ENCODE measurements around the gene NAP1L4. TPM values are rescaled to one million over a fixed set of nuclear protein-coding genes. Genes with fewer than 3 reads are reported as not detected.
A peak's percentile ranks its signal among the peaks of the same experiment; 100 is the strongest.

Gene NAP1L4
- total RNA-seq, 1 experiment from 2014 or later = 212 TPM

DNA sequence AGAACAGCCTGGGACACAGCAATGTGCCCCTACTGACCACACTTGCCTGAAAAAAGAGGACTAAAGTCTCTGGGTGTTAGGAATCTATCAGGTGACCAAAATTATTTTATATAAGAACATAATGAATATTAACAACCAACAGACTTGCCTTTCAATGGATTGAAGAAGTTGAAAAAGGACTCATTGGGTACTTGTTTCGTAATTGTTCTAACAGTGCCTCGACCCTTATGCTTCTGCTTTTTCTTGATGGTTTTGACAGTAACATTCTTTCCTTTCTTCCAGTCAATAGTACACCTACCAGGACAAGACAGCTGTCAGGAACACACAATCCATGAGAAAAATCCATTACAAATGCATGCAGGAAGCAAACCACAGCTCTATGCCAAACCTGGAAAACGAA is 33.9 kb downstream of the NAP1L4 start:
- H3K27me3 Mint-ChIP-seq (ENCODE audit: low read depth) = no peaks in the 10 kb centered on the region; the same call in 1 of the 2 replicates
- no peak overlapping the region for H4K5ac ChIP-seq (ENCODE audit: insufficient read length, low read depth, low read length)
- no peak overlapping the region for H3K14ac ChIP-seq (ENCODE audit: insufficient read depth, low read length)
- no peaks in the 10 kb centered on the region for H3K79me1 ChIP-seq (ENCODE audit: insufficient read depth, low read depth, low read length, poor library complexity, severe bottlenecking)
- no peak overlapping the region for H3T11ph ChIP-seq (ENCODE audit: low read length)
- no peak overlapping the region for H2BK12ac ChIP-seq (ENCODE audit: insufficient read length, low read depth, low read length)
- no peaks in the 10 kb centered on the region for H3K23me2 ChIP-seq (ENCODE audit: insufficient read length, low read depth, low read length, poor library complexity, severe bottlenecking)
- no peaks in the 10 kb centered on the region for H3K9me3 Mint-ChIP-seq
- H2AFZ ChIP-seq (ENCODE audit: low read length) = no peak overlapping the region
- H4K20me1 ChIP-seq (ENCODE audit: control insufficient read depth, insufficient read depth, insufficient read length) = no peaks in the 10 kb centered on the region
- no peaks in the 10 kb centered on the region for H3K9me3 ChIP-seq (ENCODE audit: control insufficient read depth, low read depth, low read length)
- no peak overlapping the region for H2BK15ac ChIP-seq (ENCODE audit: low read depth, low read length)
- TF ChIP-seq, protein P1, sequence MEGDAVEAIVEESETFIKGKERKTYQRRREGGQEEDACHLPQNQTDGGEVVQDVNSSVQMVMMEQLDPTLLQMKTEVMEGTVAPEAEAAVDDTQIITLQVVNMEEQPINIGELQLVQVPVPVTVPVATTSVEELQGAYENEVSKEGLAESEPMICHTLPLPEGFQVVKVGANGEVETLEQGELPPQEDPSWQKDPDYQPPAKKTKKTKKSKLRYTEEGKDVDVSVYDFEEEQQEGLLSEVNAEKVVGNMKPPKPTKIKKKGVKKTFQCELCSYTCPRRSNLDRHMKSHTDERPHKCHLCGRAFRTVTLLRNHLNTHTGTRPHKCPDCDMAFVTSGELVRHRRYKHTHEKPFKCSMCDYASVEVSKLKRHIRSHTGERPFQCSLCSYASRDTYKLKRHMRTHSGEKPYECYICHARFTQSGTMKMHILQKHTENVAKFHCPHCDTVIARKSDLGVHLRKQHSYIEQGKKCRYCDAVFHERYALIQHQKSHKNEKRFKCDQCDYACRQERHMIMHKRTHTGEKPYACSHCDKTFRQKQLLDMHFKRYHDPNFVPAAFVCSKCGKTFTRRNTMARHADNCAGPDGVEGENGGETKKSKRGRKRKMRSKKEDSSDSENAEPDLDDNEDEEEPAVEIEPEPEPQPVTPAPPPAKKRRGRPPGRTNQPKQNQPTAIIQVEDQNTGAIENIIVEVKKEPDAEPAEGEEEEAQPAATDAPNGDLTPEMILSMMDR (conservative IDR thresholded peaks at IDR 0.05) = no peak
- H3K56ac ChIP-seq (ENCODE audit: insufficient read length, low read depth, low read length) = no peak overlapping the region
- H3K27ac Mint-ChIP-seq = peak overlapping the region in 1 of 3 experiments; percentile 29; a peak in 1 of 7 replicates
- H3K4me1 ChIP-seq (ENCODE audit: insufficient read depth, low read length) = peaks cover 4% of the 10 kb centered on the region; the same call in 1 of the 2 replicates
- no peak overlapping the region for H3K18ac ChIP-seq (ENCODE audit: insufficient read length, low read depth, low read length)
- no peak overlapping the region for H3K4me2 ChIP-seq (ENCODE audit: insufficient read depth, insufficient read length, low read length)
- H4K8ac ChIP-seq (replicated peaks; ENCODE audit: insufficient read length, low read depth, low read length) = no peak overlapping the region
- no peak overlapping the region for H3K9ac ChIP-seq (ENCODE audit: extremely low read depth, insufficient read length, low read length)
- DNase-seq = no peak
- H2BK5ac ChIP-seq (ENCODE audit: insufficient read length, low read length) = no peak overlapping the region
- H3K4me3 Mint-ChIP-seq = no peak overlapping the region
- H3K79me2 ChIP-seq (ENCODE audit: insufficient read depth, low read length) = no peaks in the 10 kb centered on the region; the same call in 1 of the 2 replicates
- H4K91ac ChIP-seq (ENCODE audit: insufficient read length, low read depth, low read length) = no peak overlapping the region
- H3K4ac ChIP-seq (ENCODE audit: low read depth, low read length) = no peak overlapping the region
- WGBS (ENCODE audit: extremely low coverage, insufficient read length, low lambda C conversion rate) = no CpG with 5 or more reads among the region's 3 CpGs
- peaks cover 30 to 31% of the 10 kb centered on the region in 2 experiments for H3K4me1 Mint-ChIP-seq
- H2BK20ac ChIP-seq (ENCODE audit: low read depth, low read length, poor library complexity, severe bottlenecking) = no peak overlapping the region
- no peak overlapping the region for H2BK120ac ChIP-seq (ENCODE audit: low read depth, low read length, poor library complexity, severe bottlenecking)
- H3K36me3 Mint-ChIP-seq (ENCODE audit: insufficient read depth in 1 of 3, low read depth in 3 of 3) = peaks cover 60 to 94% (median 83%) of the 10 kb centered on the region in 3 experiments
- H2AK5ac ChIP-seq (ENCODE audit: insufficient read length, low read length) = no peak overlapping the region
- H3K27ac ChIP-seq (ENCODE audit: insufficient read length, low read depth, low read length) = no peak overlapping the region
- no peak overlapping the region for H3K23ac ChIP-seq (ENCODE audit: insufficient read length, low read depth, low read length)
- no peaks in the 10 kb centered on the region for H3K27me3 ChIP-seq (ENCODE audit: insufficient read depth, low read length)

All from H9 (cell line).